K562 (cell line): ENCODE results near the gene CCR6. TPM values are rescaled to one million over a fixed set of nuclear protein-coding genes. Genes with fewer than 3 reads are reported as not detected.

Experiments used
- ATAC-seq: fragments of 200-7000 bp; cut with Tn5 transposase; 3 replicates; pipeline ENCODE4 v1.9.1; 2020; ENCODE audit warnings: moderate library complexity
- BruUV-seq: library from RNA; stranded (reverse); fragments of 400-500 nt; replicated peaks from 2 replicates; lab custom pipeline; 2021; lab: Mats Ljungman, UMichigan
- CTCF ChIA-PET: fragments of 300-600 bp; formaldehyde crosslinking; extraction: SDS; loops from one replicate; lab custom pipeline; 2021; ENCODE audit warnings: low intra/inter-chr PET ratio; lab: Yijun Ruan, JAX
- POLR2A ChIA-PET: fragments of 300-600, 350-650 bp; sonication (Branson Sonifier 250); formaldehyde crosslinking; extraction: SDS; loops from one replicate; lab custom pipeline; 2021; ENCODE audit warnings: antibody characterized with exemption, inconsistent platforms; lab: Yijun Ruan, JAX
- DNase-seq, 4 experiments: peaks; one replicate each; pipeline versions ENCODE4 v3.0.0 to v3.0.0-alpha.2; 2011 to 2018; ENCODE audit warnings: low spot score in 3 of 4, mixed read lengths in 3 of 4; ENCODE audit errors: extremely low read depth in 1 of 4
- FAIRE-seq: peaks from 2 replicates; lab custom pipeline; 2011; peaks lifted over from hg19 to GRCh38; lab: Jason Lieb, UNC
- H2AFZ ChIP-seq: 2 replicates; pipeline ENCODE4 v1.6.0; 2011; ENCODE audit warnings: low read depth, low read length, control low read depth, inconsistent platforms
- H3K27ac ChIP-seq: fragments of 200-600 bp; 3 replicates; pipeline ENCODE4 v1.8.0; 2011; ENCODE audit warnings: low read depth, mild to moderate bottlenecking, control low read depth, inconsistent platforms, low read length, moderate library complexity, mixed read lengths; ENCODE audit errors: extremely low read depth
- H3K27me3 ChIP-seq, 2 experiments: fragments of 300-600 bp in 1 of 2; 2 replicates in 1 of 2; 3 replicates in 1 of 2; pipeline versions ENCODE4 v1.6.0 to v1.8.0; 2011; ENCODE audit warnings: inconsistent platforms in 2 of 2, low read length in 2 of 2, mild to moderate bottlenecking in 1 of 2, mixed read lengths in 1 of 2, moderate library complexity in 1 of 2; ENCODE audit not compliant: control insufficient read depth in 2 of 2, insufficient read depth in 2 of 2
- H3K36me3 ChIP-seq: fragments of 300-600 bp; 3 replicates; pipeline ENCODE4 v1.8.0; 2011; ENCODE audit warnings: mild to moderate bottlenecking, low read length, inconsistent platforms; ENCODE audit not compliant: control insufficient read depth, insufficient read depth
- H3K4me1 ChIP-seq, 2 experiments: fragments of 200-600 bp in 1 of 2; replicated peaks in 1 of 2; 2 replicates in 1 of 2; 3 replicates in 1 of 2; pipeline versions ENCODE4 v1.5.1 to v1.8.0; 2011; ENCODE audit warnings: inconsistent platforms in 2 of 2, low read length in 2 of 2, mild to moderate bottlenecking in 1 of 2, mixed read lengths in 1 of 2, moderate library complexity in 1 of 2; ENCODE audit not compliant: control insufficient read depth in 2 of 2, insufficient read depth in 2 of 2
- H3K4me2 ChIP-seq: 2 replicates; pipeline ENCODE4 v1.6.1; 2011; ENCODE audit warnings: low read length, control low read depth, inconsistent platforms, mixed read lengths; ENCODE audit not compliant: insufficient read depth
- H3K4me3 ChIP-seq: fragments of 200-600 bp; sonication (generic), shearing (Covaris generic); 2 replicates; pipeline ENCODE4 v1.5.1; 2016; ENCODE audit warnings: control low read depth, inconsistent platforms
- H3K79me2 ChIP-seq: fragments of 200-600 bp; 3 replicates; pipeline ENCODE4 v1.8.0; 2011; ENCODE audit warnings: low read length, inconsistent platforms; ENCODE audit not compliant: control insufficient read depth, insufficient read depth
- H3K9ac ChIP-seq, 2 experiments: 2 replicates each; pipeline versions ENCODE4 v1.6.0 to v1.6.1; 2011; ENCODE audit warnings: low read depth in 2 of 2, low read length in 2 of 2, control low read depth in 1 of 2, inconsistent platforms in 1 of 2, mild to moderate bottlenecking in 1 of 2, mixed read lengths in 1 of 2; ENCODE audit not compliant: insufficient read depth in 1 of 2
- H3K9me1 ChIP-seq: one replicate; pipeline ENCODE4 v1.6.0; 2011; ENCODE audit warnings: inconsistent platforms, mild to moderate bottlenecking, low read length, moderate library complexity; ENCODE audit not compliant: control insufficient read depth, insufficient read depth
- H3K9me3 ChIP-seq: replicated peaks from 2 replicates; pipeline ENCODE4 v1.5.1; 2011; ENCODE audit warnings: low read depth, low read length, inconsistent platforms; ENCODE audit not compliant: control insufficient read depth, insufficient read depth
- H4K20me1 ChIP-seq: replicated peaks from 2 replicates; pipeline ENCODE4 v1.6.1; 2011; ENCODE audit warnings: low read length, inconsistent platforms, mixed read lengths; ENCODE audit not compliant: control insufficient read depth, insufficient read depth
- ASH1L ChIP-seq: fragments of 450-650 bp; IDR thresholded peaks from 2 replicates; pipeline ENCODE4 v1.6.1; 2018; ENCODE audit warnings: borderline replicate concordance, mild to moderate bottlenecking, low read depth; ENCODE audit not compliant: partially characterized antibody
- CHCHD3 ChIP-seq: fragments of 250-450 bp; sonication (Bioruptor Pico); IDR thresholded peaks from 2 replicates; pipeline ENCODE4 v2.1.2; 2022; ENCODE audit warnings: mild to moderate bottlenecking
- GTF2F1 ChIP-seq: IDR thresholded peaks from 2 replicates; pipeline ENCODE4 v1.6.1; 2011; ENCODE audit warnings: low read depth, low read length, improper control_type of control experiment
- HNRNPH1 ChIP-seq: fragments of 200-400 bp; formaldehyde crosslinking; optimal IDR thresholded peaks from 2 replicates; pipeline ENCODE3; 2017; ENCODE audit warnings: low read depth, mild to moderate bottlenecking, low read length, moderate library complexity
- MTA2 ChIP-seq: fragments of 450-650 bp; IDR thresholded peaks from 2 replicates; pipeline ENCODE4 v1.6.1; 2016; ENCODE audit warnings: low read depth
- SRSF3 ChIP-seq: fragments of 200-400 bp; formaldehyde crosslinking; IDR thresholded peaks from 2 replicates; pipeline ENCODE4 v1.6.1; 2016; ENCODE audit warnings: mild to moderate bottlenecking, low read length, moderate library complexity; ENCODE audit not compliant: insufficient read depth
- TCF3 ChIP-seq: sonication (generic); formaldehyde crosslinking; IDR thresholded peaks from 2 replicates; pipeline ENCODE4 v1.4.0; 2020; ENCODE audit warnings: mild to moderate bottlenecking, missing genetic modification reagents
- TSC22D4 ChIP-seq: fragments of 450-650 bp; IDR thresholded peaks from 2 replicates; pipeline ENCODE4 v1.6.1; 2016; ENCODE audit warnings: missing genetic modification characterization, missing biosample characterization, control low read depth
- WHSC1 ChIP-seq: IDR thresholded peaks from one replicate; pipeline ENCODE4 v1.6.1; 2012; ENCODE audit warnings: low read length, control low read depth, inconsistent platforms
- WGBS: fragments of 100-300 bp; shearing (Covaris generic); methylation state at CpG from one replicate; pipeline ENCODE4 v1.1.6; 2016; ENCODE audit warnings: low coverage, mixed read lengths; ENCODE audit not compliant: insufficient coverage; ENCODE audit errors: missing lambda C conversion rate; 5-methylcytosine and 5-hydroxymethylcytosine counted together
- in situ Hi-C: fragments of 300-500 bp; cut with MboI; formaldehyde crosslinking; loops from 4 replicates; pipeline ENCODE4 v1.15.0; 2018; ENCODE audit warnings: inconsistent platforms, mixed read lengths
- intact Hi-C: fragments of 100-400 bp; cut with micrococcal nuclease; formaldehyde crosslinking; loops from 2 replicates; pipeline ENCODE4 v1.14.2; 2022
- polyA plus RNA-seq, 8 experiments: library from polyadenylated mRNA; depleted of rRNA in 4 of 8; stranded (reverse) in 5 of 8; unstranded in 3 of 8; fragments of >200 nt; fragmentation: Nextera tagmentation in 2 of 8; fragmentation: Illumina TruSeq in 1 of 8; extraction: Ambion mirVana in 2 of 8; extraction: Trizol in 1 of 8; gene quantifications; 2 replicates each; pipeline versions ENCODE4 v1.2.1 to v1.2.3, GENCODE V29; 2011 to 2014; ENCODE audit warnings: inconsistent platforms in 1 of 8, missing spikeins in 1 of 8
- total RNA-seq, 7 experiments: library from RNA; depleted of rRNA in 6 of 7; stranded (reverse); fragments of >200 nt in 6 of 7; fragmentation: Illumina TruSeq in 2 of 7; extraction: Trizol in 2 of 7; gene quantifications; 2 replicates each; pipeline versions ENCODE4 v1.2.1 to v1.2.3, GENCODE V29; 2011 to 2021; ENCODE audit warnings: low replicate concordance in 1 of 7
- TF ChIP-seq, protein P1 (sequence below): fragments of 450-650 bp; IDR thresholded peaks from 2 replicates; pipeline ENCODE4 v1.6.1; 2017; ENCODE audit warnings: antibody characterized with exemption, mild to moderate bottlenecking
- TF ChIP-seq, protein P2 (sequence below), 2 experiments: fragments of 450-650 bp in 1 of 2; IDR thresholded peaks; 2 replicates each; pipeline ENCODE4 v1.6.1; 2011 to 2017; ENCODE audit warnings: low read depth in 2 of 2, antibody characterized with exemption in 1 of 2, borderline replicate concordance in 1 of 2, low read length in 1 of 2, mild to moderate bottlenecking in 1 of 2, mixed read lengths in 1 of 2; ENCODE audit not compliant: control insufficient read depth in 1 of 2
- TF ChIP-seq, protein P3 (sequence below), 2 experiments: fragments of 200-800 bp in 1 of 2; sonication (Bioruptor generic) in 1 of 2; sonication (generic) in 1 of 2; formaldehyde crosslinking in 1 of 2; IDR thresholded peaks in 1 of 2; conservative IDR thresholded peaks in 1 of 2; 2 replicates each; pipeline versions ENCODE4 v1.5.0 to v1.6.1; 2016 to 2020; ENCODE audit warnings: missing compliant biosample characterization in 1 of 2, missing genetic modification characterization in 1 of 2, missing genetic modification reagents in 1 of 2

The CCR6 gene
- total and polyA plus RNA-seq, 9 of the 15 experiments (the other 6 are each of a cell fraction or from before 2014, with no cell fraction given) = not detected

DNA sequence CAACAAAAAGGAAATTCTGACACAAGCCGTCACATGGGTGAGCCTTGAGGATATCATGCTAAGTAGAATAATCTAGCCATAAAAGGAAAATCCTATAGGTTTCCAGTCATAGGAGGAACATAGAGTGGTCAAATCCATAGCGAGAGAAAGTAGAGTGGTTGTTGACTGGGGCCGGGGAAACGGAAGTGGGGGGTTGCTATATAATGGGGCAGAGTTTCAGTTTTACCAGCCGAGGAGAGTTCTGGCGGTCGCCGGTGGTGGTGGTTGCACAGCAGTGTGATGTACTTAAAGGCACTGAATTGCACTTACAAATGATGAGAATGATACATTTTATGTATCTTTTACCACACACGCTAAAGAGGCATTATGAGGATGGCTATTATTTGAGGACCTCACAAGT, 30.0 kb downstream of the CCR6 start:
- no peak for DNase-seq
- CTCF ChIA-PET = no interaction called here
- Histone ChIP-seq H3K4me3 (no peak overlapping the region), H3K9me3 (no peaks in the 10 kb centered on the region), H3K27me3 (peaks cover 66 to 83% of the 10 kb centered on the region in 2 experiments), H3K9ac (no peak overlapping the region), H2AFZ (no peak overlapping the region), H3K4me2 (no peak overlapping the region), H3K36me3 (no peaks in the 10 kb centered on the region), H3K79me2 (no peaks in the 10 kb centered on the region), H4K20me1 (no peaks in the 10 kb centered on the region; the same call in 1 of the 2 replicates), H3K9me1 (no peaks in the 10 kb centered on the region), H3K4me1 (peaks cover 0 to 5% of the 10 kb centered on the region in 2 experiments; a peak in 1 of 5 replicates), H3K27ac (no peak overlapping the region)
- no peak for ATAC-seq
- no TSS peak for BruUV-seq
- intact Hi-C loops (no loop called here), in situ Hi-C loops (no loop called here)
- POLR2A ChIA-PET = no interaction called here
- no peak for FAIRE-seq
- 3% methylated on average over 9 of the region's 9 CpGs for WGBS
- TF ChIP-seq TSC22D4 (tag) (no peak), ASH1L (no peak), HNRNPH1 (no peak), GTF2F1 (no peak), TCF3 (CRISPR knock-in tag) (no peak), WHSC1 (no peak), CHCHD3 (no peak), MTA2 (no peak), SRSF3 (no peak)
- TF ChIP-seq, protein P1, sequence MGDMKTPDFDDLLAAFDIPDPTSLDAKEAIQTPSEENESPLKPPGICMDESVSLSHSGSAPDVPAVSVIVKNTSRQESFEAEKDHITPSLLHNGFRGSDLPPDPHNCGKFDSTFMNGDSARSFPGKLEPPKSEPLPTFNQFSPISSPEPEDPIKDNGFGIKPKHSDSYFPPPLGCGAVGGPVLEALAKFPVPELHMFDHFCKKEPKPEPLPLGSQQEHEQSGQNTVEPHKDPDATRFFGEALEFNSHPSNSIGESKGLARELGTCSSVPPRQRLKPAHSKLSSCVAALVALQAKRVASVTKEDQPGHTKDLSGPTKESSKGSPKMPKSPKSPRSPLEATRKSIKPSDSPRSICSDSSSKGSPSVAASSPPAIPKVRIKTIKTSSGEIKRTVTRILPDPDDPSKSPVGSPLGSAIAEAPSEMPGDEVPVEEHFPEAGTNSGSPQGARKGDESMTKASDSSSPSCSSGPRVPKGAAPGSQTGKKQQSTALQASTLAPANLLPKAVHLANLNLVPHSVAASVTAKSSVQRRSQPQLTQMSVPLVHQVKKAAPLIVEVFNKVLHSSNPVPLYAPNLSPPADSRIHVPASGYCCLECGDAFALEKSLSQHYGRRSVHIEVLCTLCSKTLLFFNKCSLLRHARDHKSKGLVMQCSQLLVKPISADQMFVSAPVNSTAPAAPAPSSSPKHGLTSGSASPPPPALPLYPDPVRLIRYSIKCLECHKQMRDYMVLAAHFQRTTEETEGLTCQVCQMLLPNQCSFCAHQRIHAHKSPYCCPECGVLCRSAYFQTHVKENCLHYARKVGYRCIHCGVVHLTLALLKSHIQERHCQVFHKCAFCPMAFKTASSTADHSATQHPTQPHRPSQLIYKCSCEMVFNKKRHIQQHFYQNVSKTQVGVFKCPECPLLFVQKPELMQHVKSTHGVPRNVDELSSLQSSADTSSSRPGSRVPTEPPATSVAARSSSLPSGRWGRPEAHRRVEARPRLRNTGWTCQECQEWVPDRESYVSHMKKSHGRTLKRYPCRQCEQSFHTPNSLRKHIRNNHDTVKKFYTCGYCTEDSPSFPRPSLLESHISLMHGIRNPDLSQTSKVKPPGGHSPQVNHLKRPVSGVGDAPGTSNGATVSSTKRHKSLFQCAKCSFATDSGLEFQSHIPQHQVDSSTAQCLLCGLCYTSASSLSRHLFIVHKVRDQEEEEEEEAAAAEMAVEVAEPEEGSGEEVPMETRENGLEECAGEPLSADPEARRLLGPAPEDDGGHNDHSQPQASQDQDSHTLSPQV = no peak
- TF ChIP-seq, protein P2, sequence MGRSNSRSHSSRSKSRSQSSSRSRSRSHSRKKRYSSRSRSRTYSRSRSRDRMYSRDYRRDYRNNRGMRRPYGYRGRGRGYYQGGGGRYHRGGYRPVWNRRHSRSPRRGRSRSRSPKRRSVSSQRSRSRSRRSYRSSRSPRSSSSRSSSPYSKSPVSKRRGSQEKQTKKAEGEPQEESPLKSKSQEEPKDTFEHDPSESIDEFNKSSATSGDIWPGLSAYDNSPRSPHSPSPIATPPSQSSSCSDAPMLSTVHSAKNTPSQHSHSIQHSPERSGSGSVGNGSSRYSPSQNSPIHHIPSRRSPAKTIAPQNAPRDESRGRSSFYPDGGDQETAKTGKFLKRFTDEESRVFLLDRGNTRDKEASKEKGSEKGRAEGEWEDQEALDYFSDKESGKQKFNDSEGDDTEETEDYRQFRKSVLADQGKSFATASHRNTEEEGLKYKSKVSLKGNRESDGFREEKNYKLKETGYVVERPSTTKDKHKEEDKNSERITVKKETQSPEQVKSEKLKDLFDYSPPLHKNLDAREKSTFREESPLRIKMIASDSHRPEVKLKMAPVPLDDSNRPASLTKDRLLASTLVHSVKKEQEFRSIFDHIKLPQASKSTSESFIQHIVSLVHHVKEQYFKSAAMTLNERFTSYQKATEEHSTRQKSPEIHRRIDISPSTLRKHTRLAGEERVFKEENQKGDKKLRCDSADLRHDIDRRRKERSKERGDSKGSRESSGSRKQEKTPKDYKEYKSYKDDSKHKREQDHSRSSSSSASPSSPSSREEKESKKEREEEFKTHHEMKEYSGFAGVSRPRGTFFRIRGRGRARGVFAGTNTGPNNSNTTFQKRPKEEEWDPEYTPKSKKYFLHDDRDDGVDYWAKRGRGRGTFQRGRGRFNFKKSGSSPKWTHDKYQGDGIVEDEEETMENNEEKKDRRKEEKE (IDR thresholded peaks at IDR 0.05; ENCODE audit: borderline replicate concordance in 1 of 2, control insufficient read depth in 1 of 2, low read depth in 2 of 2, low read length in 1 of 2) = no peak
- TF ChIP-seq, protein P3, sequence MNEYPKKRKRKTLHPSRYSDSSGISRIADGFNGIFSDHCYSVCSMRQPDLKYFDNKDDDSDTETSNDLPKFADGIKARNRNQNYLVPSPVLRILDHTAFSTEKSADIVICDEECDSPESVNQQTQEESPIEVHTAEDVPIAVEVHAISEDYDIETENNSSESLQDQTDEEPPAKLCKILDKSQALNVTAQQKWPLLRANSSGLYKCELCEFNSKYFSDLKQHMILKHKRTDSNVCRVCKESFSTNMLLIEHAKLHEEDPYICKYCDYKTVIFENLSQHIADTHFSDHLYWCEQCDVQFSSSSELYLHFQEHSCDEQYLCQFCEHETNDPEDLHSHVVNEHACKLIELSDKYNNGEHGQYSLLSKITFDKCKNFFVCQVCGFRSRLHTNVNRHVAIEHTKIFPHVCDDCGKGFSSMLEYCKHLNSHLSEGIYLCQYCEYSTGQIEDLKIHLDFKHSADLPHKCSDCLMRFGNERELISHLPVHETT (CRISPR knock-in tag; conservative IDR thresholded peaks at IDR 0.05 in 1 of 2, IDR thresholded peaks at IDR 0.05 in 1 of 2) = no peak
